ENCODE results near the gene SOCS3. TPM values are rescaled to one million over a fixed set of nuclear protein-coding genes. Genes with fewer than 3 reads are reported as not detected.
A peak's percentile ranks its signal among the peaks of the same experiment; 100 is the strongest.

SOCS3 gene
- total RNA-seq, 1 experiment from 2014 or later = 21.7 TPM

DNA sequence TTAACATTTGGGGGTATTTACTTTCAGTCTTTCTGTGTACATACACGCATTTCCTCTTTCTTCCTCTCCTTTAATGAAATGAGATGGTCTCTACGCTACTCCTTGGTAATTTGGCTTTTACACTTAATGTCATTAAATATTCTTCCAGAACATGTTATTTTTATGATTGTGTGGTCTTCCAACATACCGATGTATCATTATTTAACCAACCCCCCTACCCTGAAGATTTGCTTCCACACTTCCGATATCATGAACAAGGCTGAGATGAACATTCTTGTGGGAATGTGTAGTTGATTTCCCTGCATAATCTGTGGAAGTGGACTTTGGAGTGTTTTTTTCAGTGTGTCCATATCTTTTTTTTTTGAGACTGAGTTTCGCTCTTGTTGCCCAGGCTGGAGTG lies 16.3 kb upstream of the SOCS3 start:
- POLR2A ChIA-PET (ENCODE audit: unreplicated experiment) = interaction anchor here (0.9 kb wide), 1 partner anchor 32 kb away, joined by 5 read pairs; no protein-coding TSS in a partner anchor
- H3K4me3 ChIP-seq = no peak overlapping the region
- no peak overlapping the region for H2AFZ ChIP-seq

DNA sequence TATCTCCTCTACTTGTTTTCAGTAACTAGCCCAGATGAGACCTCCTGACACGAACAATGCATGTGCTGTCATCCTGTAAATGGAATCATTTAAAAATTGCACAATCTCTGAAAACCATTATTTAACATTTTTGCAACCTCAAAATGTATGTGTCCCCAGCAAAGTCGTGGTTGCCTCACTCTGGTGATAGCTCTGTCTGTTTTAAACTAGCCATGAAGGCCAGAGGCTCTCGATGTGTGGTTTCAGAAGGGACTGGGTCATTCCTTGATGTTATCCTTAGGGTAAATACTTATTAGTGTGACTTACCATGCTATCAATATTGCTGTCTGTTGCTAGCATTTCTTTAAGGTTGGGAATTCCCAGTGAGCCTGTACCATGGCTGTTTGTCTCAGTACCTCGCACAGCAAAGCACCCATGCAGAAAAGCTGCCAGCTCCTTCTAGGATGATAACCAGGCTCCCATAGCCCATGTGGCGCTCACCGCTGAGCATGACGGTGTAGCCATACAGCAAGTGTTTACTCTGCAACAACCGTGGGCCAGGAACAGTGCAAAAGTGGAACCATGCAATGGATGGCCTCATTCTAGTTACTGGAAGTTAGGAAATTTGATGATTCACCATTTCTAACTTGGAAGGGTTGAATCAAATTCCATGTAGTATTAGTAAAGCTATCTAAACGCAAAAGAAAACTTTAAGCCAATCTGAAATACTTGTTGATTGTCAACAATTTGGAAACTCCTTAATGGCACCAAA lies 15.7 kb upstream of the SOCS3 start:
- ChIA-PET POLR2A (ENCODE audit: unreplicated experiment) (interaction anchor here (0.9 kb wide), 1 partner anchor 32 kb away, joined by 5 read pairs; no protein-coding TSS in a partner anchor), CTCF (no interaction called here)
- peak overlapping the region; percentile 50 for H3K27ac ChIP-seq
- no peaks in the 10 kb centered on the region for H3K27me3 ChIP-seq (ENCODE audit: insufficient read depth, low read depth)
- peak in 1 of 2 experiments; percentile 72 for DNase-seq
- no peaks in the 10 kb centered on the region for H3K36me3 ChIP-seq (ENCODE audit: low read depth)
- H4K20me1 ChIP-seq (ENCODE audit: insufficient read depth) = peaks cover 9% of the 10 kb centered on the region; the same call in 1 of the 2 replicates
- intact Hi-C loops (cut with micrococcal nuclease; ENCODE audit: unreplicated experiment) = no loop called here
- H3K9me2 ChIP-seq (ENCODE audit: insufficient read depth) = no peaks in the 10 kb centered on the region
- no TSS peak for BruUV-seq (replicated peaks)
- H3K9me3 ChIP-seq (ENCODE audit: insufficient read depth, low read depth) = no peaks in the 10 kb centered on the region
- H3F3A ChIP-seq (ENCODE audit: insufficient read depth, low read depth) = peaks cover 20% of the 10 kb centered on the region; the same call in 1 of the 2 replicates
- peaks cover 40% of the 10 kb centered on the region for H3K4me1 ChIP-seq (replicated peaks; ENCODE audit: insufficient read depth)
- H3K4me3 ChIP-seq = no peak overlapping the region
- no peak overlapping the region for H2AFZ ChIP-seq
- H3K79me2 ChIP-seq (ENCODE audit: low read depth) = peaks cover 20% of the 10 kb centered on the region
- peak overlapping the region; percentile 56 for H3K4me2 ChIP-seq
- TF ChIP-seq, protein P1, sequence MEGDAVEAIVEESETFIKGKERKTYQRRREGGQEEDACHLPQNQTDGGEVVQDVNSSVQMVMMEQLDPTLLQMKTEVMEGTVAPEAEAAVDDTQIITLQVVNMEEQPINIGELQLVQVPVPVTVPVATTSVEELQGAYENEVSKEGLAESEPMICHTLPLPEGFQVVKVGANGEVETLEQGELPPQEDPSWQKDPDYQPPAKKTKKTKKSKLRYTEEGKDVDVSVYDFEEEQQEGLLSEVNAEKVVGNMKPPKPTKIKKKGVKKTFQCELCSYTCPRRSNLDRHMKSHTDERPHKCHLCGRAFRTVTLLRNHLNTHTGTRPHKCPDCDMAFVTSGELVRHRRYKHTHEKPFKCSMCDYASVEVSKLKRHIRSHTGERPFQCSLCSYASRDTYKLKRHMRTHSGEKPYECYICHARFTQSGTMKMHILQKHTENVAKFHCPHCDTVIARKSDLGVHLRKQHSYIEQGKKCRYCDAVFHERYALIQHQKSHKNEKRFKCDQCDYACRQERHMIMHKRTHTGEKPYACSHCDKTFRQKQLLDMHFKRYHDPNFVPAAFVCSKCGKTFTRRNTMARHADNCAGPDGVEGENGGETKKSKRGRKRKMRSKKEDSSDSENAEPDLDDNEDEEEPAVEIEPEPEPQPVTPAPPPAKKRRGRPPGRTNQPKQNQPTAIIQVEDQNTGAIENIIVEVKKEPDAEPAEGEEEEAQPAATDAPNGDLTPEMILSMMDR (conservative IDR thresholded peaks at IDR 0.05) = no peak

More for the DNA sequence above, 16.3 kb upstream of the SOCS3 start:
- CTCF ChIA-PET = no interaction called here
- Histone ChIP-seq H4K20me1 (ENCODE audit: insufficient read depth) (peaks cover 12% of the 10 kb centered on the region; the same call in 1 of the 2 replicates), H3K27ac (no peak overlapping the region), H3K9me3 (ENCODE audit: insufficient read depth, low read depth) (no peaks in the 10 kb centered on the region), H3K9me2 (ENCODE audit: insufficient read depth) (no peaks in the 10 kb centered on the region), H3K4me1 (replicated peaks; ENCODE audit: insufficient read depth) (peaks cover 40% of the 10 kb centered on the region), H3K36me3 (ENCODE audit: low read depth) (no peaks in the 10 kb centered on the region), H3F3A (ENCODE audit: insufficient read depth, low read depth) (peaks cover 20% of the 10 kb centered on the region; the same call in 1 of the 2 replicates), H3K79me2 (ENCODE audit: low read depth) (peaks cover 26% of the 10 kb centered on the region), H3K27me3 (ENCODE audit: insufficient read depth, low read depth) (no peaks in the 10 kb centered on the region), H3K4me2 (peak overlapping the region; percentile 56)
- DNase-seq = no peak
- no TSS peak for BruUV-seq (replicated peaks)
- TF ChIP-seq, protein P1 (conservative IDR thresholded peaks at IDR 0.05) = no peak
- TF ChIP-seq EZH2 (IDR thresholded peaks at IDR 0.05; ENCODE audit: low read depth) = no peak
- intact Hi-C loops (cut with micrococcal nuclease; ENCODE audit: unreplicated experiment) = no loop called here

DNA sequence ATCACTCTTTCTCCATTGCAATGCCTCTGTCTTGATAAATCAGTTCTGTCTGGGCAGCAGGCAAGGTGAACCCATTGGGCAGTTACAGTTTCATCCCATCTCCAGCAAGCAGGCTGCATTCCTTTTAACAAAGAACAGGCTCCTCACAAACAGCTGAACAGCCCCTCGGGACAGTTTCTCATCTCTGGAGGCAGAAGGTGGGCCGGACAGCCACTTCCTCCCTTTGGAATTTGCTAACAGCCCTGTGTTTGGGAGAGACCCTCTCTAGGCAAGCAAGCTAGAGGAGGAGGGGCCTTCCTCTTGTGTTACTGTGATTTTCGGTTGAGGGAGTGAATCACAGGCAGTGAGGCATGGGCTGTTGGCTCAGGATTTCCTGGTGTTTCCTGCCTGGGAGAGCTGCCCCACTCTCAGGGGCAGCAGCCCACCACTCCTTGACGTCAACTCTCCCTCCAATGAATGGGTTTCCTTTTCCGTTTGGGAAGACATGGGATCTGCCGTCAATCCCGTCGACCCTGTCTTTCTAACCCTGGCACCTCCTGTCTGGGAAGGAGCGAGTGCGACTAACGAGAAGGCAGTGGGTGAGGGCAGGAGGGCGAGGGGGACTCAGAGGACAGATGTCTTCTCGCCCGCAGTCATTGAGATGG lies 14.9 kb upstream of the SOCS3 start:
- no peak for TF ChIP-seq EZH2 (IDR thresholded peaks at IDR 0.05; ENCODE audit: low read depth)
- TF ChIP-seq, protein P1 (conservative IDR thresholded peaks at IDR 0.05) = no peak
- Histone ChIP-seq H3K36me3 (ENCODE audit: low read depth) (no peaks in the 10 kb centered on the region), H3K4me3 (no peak overlapping the region), H3K4me2 (peak overlapping the region; percentile 56), H3K27me3 (ENCODE audit: insufficient read depth, low read depth) (no peaks in the 10 kb centered on the region), H3K9me2 (ENCODE audit: insufficient read depth) (no peaks in the 10 kb centered on the region), H3K79me2 (ENCODE audit: low read depth) (peaks cover 12% of the 10 kb centered on the region), H2AFZ (no peak overlapping the region), H3K27ac (peak overlapping the region; percentile 50; the same call in 1 of the 2 replicates), H3K4me1 (replicated peaks; ENCODE audit: insufficient read depth) (peaks cover 35% of the 10 kb centered on the region), H3F3A (ENCODE audit: insufficient read depth, low read depth) (peaks cover 20% of the 10 kb centered on the region; the same call in 1 of the 2 replicates), H3K9me3 (ENCODE audit: insufficient read depth, low read depth) (no peaks in the 10 kb centered on the region), H4K20me1 (ENCODE audit: insufficient read depth) (peaks cover under 1% of the 10 kb centered on the region; the same call in 1 of the 2 replicates)
- no TSS peak for BruUV-seq (replicated peaks)
- no peak for DNase-seq
- CTCF ChIA-PET = no interaction called here
- POLR2A ChIA-PET (ENCODE audit: unreplicated experiment) = no interaction called here
- intact Hi-C loops (cut with micrococcal nuclease; ENCODE audit: unreplicated experiment) = no loop called here
